ENCODE measurements around the gene IFRD2.
"Not testable (repeated sequence)": the region's sequence is repeated elsewhere in the genome, so short reads cannot be mapped to it uniquely, and the experiment has no call there.

IFRD2 gene

DNA sequence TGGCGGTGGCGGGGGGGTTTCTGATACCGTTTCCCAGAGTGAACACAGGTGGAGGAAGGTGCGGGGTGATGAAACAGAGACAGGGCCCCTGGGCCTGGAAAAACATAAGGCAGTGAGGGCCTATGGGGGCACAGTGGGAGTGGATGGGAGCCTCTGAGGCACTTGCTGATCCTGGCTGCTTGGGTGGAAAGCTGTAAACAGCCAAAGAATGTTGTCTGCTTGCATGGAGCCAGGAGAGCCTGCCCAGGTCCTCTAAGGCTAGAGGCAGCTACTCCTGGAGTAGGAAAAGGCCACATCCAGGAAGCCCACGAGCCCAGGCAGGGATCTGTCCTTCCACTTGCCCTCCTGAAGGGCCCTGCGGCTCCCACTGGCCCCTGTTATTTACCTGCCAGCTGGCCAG lies 26.2 kb downstream of the IFRD2 start:
- no peak for DNase-seq

GRCh38 chr3:50265571-50265970 lies 26.7 kb downstream of the IFRD2 start:
- no peak for DNase-seq

DNA sequence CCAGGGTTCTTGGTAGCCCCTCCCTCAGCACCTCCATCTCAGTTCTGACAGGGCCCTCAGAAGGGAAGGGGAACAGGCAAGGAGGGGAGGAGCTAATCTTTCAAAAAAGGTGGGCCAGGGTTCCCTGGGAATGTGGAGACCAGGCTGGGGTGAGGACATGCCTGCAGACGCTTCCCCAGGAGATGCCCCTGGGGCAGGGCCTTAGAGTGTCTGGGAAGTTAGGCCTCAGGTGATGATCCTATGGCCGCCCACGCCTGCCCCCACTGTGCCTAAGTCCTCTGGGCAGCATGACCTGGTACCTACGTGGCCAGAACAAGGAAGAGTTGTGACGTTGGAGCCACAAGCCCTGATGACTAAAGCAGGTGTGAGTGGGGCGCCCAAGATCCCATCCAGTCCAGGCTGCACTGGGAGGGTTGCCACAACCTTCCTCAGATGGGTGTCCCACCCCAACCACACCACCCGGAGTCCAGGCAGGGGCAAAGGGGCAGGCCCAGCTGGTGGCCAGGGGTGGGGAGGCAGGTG lies 27.2 kb downstream of the IFRD2 start:
- no peak for DNase-seq

DNA sequence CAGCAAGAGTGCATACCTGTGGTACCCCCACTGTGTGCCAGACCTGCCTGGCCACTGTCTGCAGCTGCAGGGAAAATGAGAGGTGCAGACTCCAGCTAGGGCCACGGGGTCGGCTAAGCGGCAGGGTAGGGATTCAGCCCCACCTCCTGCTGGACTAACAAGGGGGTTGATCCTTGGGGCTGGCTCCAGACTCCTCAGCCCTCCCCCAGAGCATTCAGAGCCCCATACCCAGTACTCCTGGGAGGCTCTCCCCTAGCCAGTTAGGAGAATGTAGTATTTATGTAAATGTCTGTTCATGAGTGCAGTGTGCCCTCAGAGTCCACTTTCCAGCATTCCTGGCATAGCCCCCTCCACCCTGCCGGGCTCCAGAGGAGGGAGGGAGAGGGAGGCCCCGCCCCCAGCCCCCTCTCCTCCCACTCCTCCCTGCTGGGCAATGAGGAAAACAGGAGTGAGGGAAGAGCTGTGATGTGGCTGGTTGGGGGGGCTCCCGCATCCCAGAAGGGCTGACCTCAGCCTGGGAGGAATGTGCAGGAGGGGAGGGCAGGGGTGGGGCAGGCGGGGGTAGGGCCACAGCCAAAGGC lies 27.8 kb downstream of the IFRD2 start:
- no peak for DNase-seq

- DNase-seq: no peak
Measured at GRCh38 chr3:50263478-50264382, 28.5 kb downstream of the IFRD2 start.

DNA sequence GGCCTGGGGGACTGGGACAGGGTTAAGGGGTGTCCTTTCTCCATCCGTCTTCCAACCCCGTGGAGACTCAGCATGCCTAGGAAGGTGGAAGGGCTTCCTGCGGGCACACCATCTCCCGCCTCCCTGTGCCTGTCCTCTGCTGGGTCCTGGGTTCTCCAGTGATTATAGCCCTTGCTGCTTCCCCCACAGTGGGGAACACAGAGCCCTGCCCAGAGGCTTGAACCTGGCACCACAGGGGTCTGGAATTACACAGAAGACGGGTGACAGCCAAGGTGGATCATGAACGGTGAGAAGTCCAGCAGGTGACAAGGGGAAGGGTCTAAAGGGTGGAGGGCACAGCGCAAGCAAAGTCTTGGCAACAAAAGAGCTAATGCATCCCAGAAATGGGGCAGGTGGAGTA lies 29.5 kb downstream of the IFRD2 start:
- DNase-seq: no peak

DNA sequence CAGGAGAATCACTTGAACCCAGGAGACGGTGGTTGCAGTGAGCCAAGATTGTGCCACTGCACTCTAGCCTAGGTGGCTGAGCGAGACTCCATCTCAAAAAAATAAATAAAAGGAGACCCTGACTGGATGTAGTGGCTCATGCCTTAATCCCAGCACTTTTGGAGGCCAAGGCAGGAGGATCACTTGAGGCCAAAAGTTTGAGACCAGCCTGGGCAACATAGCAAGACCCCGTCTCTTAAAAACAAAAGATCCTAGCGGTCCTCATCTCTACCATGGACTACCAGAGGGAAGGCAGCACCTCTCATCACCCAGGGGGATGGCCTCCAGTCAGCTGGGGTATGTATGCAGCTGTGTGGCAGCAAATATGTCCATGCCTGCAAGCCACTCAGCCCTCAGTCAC lies 30.0 kb downstream of the IFRD2 start:
- DNase-seq: not testable (repeated sequence)

GRCh38 chr3:50261505-50261904 lies 30.7 kb downstream of the IFRD2 start:
- DNase-seq: no peak

GRCh38 chr3:50260942-50261441 lies 31.2 kb downstream of the IFRD2 start:
- DNase-seq: no peak

DNA sequence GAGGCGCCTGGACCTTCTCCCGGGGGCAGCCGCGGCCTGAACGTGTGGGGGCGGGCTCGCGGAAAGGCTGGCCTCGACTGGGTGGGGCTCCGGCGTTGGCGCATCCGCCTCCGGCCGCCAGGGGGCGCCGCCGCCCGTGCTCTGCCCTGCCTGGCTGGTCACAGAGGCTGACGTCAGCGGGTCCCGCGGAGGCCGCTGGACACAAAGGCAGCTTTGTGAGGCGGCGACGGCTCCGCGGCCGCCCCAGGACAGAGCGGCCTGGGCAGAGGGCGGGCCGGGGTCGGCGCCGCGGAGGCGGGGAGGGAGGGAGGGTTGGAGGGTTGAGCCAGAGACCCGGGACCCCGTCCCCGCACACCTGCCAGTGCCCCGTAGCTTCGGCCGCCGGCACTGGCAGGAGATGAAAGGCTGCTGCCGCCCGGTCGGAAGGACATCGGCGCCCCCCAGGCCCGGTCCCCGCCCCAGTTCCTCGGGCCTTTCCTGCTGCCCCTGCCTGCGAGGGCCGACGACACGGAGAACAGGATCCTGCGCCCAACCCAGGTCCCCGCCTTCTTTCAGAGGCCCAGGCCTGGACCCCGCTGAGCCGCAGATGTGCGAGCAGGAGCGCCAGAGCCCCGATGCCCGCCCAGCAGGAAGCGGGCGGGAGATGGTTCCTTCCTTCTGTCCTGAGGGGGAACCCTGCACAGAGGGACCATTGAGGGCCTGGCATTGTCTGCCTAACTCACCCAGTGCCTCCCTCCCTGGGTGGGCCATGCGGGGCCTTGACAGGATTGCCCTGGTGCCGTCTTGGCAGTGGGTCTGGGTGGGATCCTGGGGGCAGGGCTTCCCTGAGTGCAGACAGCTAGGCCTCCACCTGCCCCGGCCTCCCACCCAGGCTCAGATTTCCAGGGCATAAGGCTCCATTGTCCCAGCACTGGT lies 31.9 kb downstream of the IFRD2 start:
- peak; percentile 55 for DNase-seq

DNA sequence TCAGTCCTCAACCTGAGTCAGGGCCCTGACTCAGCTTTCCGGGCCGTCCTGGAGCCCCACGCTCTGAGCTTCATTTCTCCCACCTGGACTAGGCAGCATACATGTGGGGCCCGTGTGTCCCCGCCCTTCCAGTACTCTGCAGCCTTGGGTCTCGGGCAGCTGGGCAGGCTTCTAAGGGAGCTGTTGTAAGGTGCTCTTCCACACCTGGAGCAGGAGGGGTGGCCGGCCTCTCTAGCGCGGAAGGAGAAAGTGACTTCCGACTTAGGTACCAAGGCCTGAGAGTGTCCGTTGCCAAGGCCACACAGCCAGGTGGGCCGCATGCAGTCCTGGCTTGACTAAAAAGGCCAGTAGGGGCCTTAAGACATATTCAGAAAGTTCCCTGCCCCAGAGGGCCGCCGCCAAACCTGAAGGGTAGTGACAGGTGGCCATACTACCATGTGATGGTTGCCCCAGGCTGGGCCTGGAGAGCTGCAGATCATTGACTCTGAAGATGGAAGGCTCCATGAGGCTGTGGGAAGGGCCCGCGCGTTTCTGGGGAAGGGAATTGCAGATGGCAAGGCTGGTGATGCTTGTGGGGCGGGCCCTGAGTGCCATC lies 32.7 kb downstream of the IFRD2 start:
- DNase-seq: no peak

DNA sequence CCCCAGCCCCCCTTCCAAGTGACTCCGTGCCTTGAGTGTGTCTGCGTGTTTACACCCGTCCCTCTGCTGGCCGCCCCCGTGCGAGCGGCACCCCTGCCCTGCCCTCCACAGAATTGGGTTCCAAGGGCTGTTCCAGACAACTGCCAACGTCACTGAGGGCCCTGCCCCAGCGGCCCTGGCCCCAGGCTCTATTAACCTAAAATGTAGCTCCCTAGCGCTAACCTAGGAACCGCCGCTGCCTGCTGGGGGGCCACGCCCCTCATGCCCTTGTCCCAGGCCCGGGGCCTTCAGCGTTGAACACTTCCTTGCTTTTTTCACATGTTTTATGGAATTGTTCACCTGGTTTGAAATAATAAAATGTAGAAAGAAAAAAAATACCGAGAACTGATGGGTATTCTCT lies 33.2 kb downstream of the IFRD2 start:
- no peak for DNase-seq

DNA sequence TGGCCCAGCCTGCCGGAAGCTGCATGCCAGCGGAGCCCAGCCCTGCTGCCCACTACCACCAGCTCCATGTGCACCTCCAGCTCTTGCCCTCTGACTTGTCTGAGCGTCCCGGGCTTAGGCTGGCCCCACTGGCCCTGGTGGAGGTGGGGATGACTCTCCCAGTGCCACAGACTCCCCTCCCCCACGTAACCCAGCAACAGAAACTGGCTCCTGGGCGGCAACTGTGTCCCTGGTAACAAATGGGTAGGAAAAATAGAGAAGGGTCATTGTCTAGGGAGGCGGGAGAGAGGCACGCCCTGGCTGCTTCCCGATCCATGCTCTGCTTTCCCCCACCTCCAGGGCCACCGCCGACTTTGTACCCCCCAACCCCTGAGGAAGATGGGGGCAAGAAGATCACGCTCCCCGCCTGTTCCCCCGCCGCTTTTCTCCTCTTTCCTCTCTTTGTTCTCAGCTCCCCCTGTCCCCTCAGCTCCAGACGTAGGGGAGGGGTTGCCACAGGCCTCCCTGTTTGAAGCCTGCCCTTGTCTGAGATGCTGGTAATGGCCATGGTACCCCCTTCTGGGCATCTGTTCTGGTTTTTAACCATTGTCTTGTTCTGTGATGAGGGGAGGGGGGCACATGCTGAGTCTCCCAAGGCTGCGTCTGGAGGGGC lies 34.1 kb downstream of the IFRD2 start:
- DNase-seq: no peak

DNA sequence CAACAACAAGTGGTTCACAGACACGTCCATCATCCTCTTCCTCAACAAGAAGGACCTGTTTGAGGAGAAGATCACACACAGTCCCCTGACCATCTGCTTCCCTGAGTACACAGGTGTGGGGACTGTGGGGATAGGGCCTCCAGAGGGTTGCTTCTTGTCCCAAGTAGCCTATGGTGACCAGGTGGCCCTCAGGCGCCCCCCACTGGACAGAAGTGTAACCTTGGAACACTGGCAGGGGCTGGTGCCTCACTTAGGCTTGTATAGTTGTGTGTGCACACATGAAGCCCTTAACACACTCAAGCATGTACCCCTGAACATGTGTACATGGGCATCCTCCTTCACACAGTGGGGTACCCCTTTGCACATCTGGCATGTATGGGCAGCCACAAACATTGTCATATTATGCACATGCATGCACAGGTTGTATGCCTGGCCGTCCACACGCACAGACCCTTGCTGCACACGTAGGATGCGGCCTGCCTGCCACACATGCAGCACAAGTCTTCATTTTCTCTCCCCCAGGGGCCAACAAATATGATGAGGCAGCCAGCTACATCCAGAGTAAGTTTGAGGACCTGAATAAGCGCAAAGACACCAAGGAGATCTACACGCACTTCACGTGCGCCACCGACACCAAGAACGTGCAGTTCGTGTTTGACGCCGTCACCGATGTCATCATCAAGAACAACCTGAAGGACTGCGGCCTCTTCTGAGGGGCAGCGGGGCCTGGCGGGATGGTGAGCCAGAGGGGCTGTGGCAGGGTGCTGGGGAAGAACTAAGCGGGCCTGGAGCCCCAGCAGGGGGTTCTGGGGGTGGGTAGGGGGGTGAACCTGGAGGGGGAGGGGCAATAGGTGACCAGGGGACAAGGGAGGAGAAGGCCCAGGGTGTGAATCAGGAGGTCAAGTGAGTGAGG lies 35.0 kb downstream of the IFRD2 start:
- no peak for DNase-seq

GRCh38 chr3:50255251-50255615 lies 37.0 kb downstream of the IFRD2 start:
- no peak for DNase-seq

DNA sequence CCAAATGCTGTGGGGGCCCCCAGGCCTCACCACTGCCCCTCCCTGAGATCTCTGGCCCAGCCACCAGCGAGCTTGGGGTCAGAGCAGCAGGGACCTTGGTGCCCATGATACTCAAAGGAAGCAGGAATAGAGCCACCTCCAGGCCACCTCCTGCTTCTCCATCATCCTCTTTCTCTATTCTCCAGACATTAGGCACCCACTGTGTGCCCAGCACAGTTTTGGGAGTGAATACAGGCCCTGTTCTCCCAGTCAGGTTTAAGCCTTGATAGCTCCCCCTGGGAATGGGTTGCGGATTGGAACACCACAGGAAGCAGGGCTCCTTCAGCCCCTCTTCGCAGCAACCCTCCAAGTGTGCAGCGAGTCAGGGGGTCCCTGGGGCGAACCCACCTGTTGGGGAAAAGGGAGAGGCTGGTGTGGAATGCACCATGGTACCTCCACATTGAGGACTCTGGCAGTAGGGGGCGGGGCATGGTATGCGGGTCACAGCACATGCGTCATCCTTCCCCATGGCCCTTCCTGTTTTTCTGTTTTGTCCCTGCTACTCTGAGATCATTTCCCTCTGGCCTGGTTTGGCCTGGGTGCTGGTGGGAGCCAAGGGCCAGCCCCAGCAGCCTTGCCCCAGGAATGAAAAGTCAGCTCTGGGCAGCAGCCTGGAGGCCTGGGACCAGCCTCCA lies 37.5 kb downstream of the IFRD2 start:
- DNase-seq: no peak

- no peak for DNase-seq
Measured at GRCh38 chr3:50251220-50251619, 41.0 kb downstream of the IFRD2 start.

DNA sequence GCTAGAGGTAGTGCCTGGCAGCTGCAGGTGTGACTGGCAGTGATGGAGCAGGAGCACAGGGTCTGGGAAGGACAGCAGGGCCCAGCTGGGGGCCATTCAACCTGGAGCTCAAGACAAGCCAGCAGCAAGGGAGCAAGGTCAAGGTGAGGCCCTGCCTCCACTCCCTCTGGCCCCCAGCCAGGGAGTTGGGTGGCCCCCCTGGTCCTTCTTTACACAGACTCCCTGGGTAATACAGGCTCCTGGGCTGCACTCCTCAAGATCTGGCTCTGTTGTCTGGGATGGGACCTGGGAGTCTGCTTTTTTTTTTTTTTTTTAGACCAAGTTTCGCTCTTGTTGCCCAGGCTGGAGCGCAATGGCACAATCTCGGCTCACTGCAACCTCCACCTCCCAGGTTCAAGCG lies 41.7 kb downstream of the IFRD2 start:
- no peak for DNase-seq

GRCh38 chr3:50249457-50249856 lies 42.8 kb downstream of the IFRD2 start:
- no peak for DNase-seq

- DNase-seq: no peak
Measured at GRCh38 chr3:50248387-50248786, 43.8 kb downstream of the IFRD2 start.

All from NK-92 treated with Interleukin-12 subunit alpha and Interleukin-12 subunit beta, amount 100 ng/mL, for 24 hours (cell line).